ENCODE measurements around the gene TSPYL2.

Gene TSPYL2

DNA sequence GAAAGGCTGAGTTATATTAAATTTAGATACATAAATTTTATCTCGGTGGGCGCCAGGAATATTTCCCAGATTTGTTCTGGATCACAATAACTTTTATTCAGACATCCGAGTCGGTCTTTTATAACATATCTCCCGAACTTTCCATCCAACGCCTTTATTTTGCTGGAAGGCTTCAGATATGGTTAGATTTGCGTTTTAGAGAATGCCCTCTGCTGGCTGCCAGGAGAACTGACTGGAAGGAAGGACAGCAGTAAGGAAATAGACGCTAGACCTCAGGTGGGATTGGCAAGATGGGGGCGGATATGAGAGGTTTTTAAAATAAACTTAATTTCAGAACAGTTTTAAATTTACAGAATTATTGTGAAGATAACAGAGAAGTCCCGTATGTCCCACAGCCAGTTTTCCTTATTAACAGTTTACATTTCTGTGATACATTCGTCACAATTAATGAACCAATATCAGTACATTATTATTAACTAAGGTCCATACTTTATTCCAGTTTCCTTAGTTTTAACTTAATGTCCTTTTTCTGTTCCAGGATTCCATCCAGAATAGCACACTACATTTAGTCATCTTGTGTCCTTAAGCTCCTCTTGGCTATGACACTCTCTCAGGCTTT, 7.2 kb downstream of the TSPYL2 start:
- TF ChIP-seq, protein P1, sequence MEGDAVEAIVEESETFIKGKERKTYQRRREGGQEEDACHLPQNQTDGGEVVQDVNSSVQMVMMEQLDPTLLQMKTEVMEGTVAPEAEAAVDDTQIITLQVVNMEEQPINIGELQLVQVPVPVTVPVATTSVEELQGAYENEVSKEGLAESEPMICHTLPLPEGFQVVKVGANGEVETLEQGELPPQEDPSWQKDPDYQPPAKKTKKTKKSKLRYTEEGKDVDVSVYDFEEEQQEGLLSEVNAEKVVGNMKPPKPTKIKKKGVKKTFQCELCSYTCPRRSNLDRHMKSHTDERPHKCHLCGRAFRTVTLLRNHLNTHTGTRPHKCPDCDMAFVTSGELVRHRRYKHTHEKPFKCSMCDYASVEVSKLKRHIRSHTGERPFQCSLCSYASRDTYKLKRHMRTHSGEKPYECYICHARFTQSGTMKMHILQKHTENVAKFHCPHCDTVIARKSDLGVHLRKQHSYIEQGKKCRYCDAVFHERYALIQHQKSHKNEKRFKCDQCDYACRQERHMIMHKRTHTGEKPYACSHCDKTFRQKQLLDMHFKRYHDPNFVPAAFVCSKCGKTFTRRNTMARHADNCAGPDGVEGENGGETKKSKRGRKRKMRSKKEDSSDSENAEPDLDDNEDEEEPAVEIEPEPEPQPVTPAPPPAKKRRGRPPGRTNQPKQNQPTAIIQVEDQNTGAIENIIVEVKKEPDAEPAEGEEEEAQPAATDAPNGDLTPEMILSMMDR (IDR thresholded peaks at IDR 0.05) = peak; percentile 71

GRCh38 chrX:53089925-53090324, 7.8 kb downstream of the TSPYL2 start:
- TF ChIP-seq, protein P1 (IDR thresholded peaks at IDR 0.05) = no peak

DNA sequence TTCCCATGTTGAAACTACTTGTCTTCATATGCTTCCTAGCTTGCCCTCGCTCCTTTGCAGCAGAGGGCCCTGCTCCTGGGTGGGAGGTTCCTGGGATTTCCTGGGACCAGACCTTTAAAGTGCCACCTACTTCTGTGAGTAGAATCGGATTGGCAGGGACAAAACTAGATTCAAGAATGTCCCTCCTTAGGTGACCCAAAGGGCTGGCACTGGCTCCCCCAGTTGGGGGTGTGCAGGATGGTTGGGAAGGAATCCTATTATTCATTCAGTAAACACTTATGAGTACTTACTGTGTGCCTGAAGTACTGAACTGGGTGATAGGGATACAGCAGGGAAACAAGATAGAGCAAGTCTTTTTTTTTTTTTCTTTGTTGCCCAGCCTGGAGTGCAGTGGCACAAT, 9.2 kb downstream of the TSPYL2 start:
- TF ChIP-seq, protein P1 (IDR thresholded peaks at IDR 0.05) = no peak

GRCh38 chrX:53093177-53093655, 11.0 kb downstream of the TSPYL2 start:
- TF ChIP-seq, protein P1 (IDR thresholded peaks at IDR 0.05) = peak; percentile 47

- TF ChIP-seq, protein P1 (IDR thresholded peaks at IDR 0.05) = no peak
Measured at GRCh38 chrX:53093748-53094581, 11.8 kb downstream of the TSPYL2 start, which contains the start of gene KANTR. Gene KANTR (plus strand): TSS chrX:53094142. CDS start chrX:53124273, 30,131 bp downstream.

- TF ChIP-seq, protein P1 (IDR thresholded peaks at IDR 0.05) = no peak
Measured at GRCh38 chrX:53094582-53094905, 12.4 kb downstream of the TSPYL2 start.

- TF ChIP-seq, protein P1 (IDR thresholded peaks at IDR 0.05) = no peak
Measured at GRCh38 chrX:53095796-53096195, 13.6 kb downstream of the TSPYL2 start.

Measured in LNCAP (cell line).